GM18867 (cell line): ENCODE data around the gene CELA3B.
"Not testable (repeated sequence)": the region's sequence is repeated elsewhere in the genome, so short reads cannot be mapped to it uniquely, and the experiment has no call there.

Experiments used
- ATAC-seq: cut with Tn5 transposase; IDR thresholded peaks from one replicate; pipeline ENCODE4 v1.9.1; 2021; ENCODE audit warnings: mild to moderate bottlenecking, moderate library complexity; ENCODE audit not compliant: unreplicated experiment

CELA3B gene, protein sequence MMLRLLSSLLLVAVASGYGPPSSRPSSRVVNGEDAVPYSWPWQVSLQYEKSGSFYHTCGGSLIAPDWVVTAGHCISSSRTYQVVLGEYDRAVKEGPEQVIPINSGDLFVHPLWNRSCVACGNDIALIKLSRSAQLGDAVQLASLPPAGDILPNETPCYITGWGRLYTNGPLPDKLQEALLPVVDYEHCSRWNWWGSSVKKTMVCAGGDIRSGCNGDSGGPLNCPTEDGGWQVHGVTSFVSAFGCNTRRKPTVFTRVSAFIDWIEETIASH

DNA sequence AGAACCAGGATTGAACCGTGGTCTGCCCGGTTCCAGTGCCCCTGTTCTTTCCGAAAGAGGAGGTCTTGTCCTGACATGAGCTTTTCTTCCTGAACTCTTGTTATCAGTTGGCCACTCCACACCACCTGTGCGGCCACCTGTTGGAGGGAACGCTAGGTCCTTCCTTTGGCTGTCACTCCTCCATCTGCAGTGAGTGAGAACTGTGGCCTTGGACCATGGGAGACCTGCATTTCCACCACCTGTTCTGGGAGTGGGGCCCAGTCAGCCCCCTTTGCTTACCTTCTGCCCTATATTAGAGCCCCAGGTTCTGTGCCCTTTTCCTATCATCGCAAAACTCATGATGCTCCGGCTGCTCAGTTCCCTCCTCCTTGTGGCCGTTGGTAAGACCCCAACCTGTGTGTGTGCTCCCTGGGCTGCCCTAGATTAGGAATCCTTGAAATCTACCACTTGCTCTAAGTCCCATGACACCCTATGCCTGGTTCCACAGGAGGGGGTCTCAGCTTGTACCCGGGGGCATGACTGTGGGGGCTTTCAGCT, at the start of gene CELA3B:
Gene CELA3B (plus strand): TSS at position 320 of the 537 bp plus-strand sequence. CDS start 18 bp downstream, at position 338.
- not testable (repeated sequence) for ATAC-seq

DNA sequence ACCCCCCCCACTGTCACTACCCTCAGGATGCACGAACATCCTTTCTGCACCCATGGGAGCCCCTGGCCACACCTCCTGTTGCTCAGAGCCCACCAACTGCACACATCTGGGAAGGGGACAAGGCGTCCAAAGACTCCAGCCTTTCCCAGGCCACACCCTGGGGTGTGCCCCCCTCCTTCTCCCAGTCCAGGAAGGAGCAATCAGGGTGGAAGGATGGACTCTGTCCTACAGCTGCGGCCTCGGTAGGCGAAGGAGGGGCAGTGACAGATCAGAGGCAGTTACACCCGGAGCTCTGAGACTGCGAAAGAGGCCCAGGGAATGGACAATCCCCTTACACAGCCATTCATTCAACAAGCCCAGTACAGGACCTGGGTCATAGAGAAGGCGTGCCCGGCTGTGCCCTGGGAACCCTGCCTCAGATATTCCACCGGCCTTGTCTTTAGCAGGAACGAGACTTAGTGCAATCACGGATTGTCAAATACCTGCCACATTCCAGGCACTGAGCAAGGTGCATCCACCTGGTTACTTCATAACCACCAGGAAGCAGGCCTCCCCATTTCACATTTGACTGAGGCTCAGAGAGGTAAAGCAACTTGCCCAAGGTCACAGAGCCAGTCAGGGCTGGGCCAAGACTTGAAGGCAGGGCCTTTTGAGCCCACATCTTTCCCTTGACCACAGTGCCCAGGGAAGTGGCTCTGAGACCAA, 49.1 kb upstream of the CELA3B start:
- ATAC-seq: no peak

DNA sequence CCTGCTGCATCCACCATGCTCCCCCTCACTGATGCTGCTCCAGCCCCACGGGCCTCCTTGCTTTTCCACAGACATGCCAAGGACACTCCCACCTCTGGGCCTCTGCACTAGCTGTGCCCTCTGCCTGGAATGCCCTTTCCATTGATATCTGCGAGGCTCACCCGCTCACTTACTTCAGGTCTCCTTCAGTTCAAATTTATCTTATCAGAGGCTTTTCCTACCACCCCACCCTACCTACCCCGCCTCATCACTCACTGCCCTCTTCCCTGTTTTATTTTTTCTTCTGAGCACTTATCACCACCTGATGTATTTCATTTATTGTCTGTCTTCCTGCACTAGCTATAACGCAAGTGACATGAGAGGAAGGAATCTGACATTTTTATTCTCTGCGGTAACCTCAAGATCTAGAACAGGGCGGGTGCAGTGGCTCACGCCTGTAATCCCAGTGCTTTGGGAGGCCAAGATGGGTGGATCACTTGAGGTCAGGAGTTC, 46.7 kb upstream of the CELA3B start:
- no peak for ATAC-seq

DNA sequence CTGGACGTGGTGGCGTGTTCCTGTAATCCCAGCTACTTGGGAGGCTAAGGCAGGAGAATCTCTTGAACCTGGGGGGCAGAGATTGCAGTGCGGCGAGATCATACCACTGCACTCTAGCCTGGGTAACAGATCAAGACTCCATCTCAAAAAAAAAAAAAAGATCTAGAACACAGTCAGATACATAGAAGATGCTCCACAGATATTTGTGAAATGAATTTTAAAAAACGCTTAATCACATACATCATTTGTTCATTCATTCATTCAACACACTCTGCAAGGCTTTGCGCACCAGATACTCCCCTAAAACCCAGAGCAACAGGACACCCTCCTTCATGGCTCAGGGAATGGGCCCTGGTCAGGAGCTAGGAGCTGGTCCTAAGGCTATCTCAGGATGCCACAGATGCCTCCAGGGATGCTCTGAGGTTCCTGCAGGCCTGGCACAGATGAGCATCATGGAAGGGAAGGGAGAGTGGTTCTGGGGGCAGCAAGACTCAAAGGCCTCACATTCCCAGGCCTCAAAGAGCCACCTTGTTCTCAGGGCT, 46.1 kb upstream of the CELA3B start:
- no peak for ATAC-seq

DNA sequence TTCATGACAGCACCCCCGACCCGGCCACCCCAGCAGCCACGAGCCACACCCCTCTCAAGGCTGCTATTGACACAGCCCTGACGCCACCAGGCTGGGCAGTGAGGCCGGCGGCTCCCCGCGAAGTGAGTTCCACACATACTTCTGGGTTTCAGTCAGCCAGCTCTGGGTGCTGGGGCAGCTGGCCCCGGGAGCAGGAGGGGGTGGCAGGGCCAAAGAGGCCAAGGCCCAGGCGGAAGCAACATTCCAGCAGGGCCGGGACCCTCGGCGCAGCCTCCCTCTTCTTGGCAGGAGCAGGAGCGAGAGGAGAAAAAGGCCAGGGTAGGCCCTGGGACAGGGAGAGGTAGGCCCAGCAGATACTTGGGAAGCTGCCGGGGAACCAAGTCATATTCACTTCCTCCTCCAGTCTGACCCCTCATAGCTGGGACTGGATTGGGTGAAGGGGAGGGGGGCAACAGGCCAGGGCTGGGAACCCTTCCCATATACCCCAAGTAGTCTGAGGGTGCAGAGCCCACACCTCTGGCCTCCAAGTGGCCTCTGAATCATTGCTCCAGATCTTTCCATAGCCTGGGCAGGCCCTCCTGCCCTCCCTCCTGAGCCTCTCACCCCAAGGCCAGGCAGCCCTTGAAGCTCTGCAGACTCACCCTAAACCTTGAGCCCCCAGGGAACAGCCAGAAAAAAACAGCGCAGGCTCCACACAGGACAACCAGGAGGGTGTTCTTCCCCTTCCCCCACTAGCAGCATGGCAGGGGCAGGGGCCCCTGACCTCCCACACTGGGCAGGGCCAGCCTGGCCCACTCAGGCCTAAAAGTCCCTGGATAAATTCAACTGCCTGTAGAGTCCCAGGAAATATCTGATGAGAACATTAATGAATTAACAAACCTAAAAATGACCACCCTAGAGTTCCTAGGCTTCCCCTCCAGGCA, 45.4 kb upstream of the CELA3B start:
- no peak for ATAC-seq

DNA sequence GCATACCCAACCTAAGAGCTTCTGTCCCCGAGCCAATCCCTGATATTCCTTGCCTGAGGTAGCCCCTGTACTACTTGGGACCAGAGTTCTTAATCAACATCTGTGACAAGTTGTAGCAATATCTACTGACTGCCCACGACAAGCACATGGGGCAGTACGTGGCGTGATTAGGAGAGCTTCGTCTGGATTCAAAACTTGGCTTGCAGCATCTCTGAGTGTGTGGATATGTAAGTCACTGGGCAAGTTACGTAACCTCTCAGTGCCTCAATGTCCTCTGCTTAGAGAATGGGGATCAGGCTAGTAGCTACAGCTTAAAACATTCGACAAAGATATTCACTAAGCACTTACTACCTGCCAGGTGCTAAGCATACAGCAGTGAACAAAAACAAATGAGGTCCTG, 44.7 kb upstream of the CELA3B start:
- no peak for ATAC-seq

DNA sequence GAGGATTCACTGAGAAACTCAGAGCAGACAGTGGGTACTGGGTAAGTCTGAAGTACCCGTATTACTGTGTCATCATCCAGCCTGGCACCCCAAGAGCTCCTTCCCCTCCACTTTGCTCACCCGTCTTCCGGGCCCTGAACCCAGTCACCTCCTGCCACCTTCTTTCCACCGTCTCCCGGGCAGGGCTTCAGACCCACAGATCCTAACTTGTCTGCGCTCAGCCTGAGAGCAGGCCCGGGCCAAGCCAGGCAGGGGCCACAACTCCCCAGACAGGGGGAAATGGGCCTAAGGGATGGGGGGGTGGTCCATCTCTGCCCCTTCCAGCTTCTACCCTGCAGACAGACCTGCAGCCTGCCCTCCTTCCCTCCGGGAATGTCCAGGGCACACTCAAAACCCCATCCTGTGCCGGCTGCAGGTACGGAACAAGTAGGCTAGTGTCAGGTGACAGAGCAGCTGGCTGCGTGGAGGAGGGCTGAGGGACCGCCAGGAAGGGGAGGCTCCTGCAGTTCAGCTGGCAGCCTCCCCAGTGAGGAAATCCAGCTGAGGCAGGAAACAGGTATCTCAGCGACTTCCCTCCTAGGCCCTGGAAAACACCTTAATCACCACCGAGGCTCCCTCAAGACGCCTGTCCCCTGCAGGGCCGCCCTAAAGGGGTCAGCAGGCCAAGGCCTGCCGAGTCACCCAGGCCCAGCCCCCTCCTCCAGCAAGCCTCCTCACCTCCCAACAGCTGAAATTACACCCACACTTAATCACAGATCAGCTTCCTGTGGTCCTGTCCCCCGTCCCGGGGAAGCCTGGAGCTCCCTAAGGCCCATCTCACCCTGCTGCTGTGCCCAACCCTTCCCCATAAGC, 43.2 kb upstream of the CELA3B start:
- ATAC-seq: no peak

DNA sequence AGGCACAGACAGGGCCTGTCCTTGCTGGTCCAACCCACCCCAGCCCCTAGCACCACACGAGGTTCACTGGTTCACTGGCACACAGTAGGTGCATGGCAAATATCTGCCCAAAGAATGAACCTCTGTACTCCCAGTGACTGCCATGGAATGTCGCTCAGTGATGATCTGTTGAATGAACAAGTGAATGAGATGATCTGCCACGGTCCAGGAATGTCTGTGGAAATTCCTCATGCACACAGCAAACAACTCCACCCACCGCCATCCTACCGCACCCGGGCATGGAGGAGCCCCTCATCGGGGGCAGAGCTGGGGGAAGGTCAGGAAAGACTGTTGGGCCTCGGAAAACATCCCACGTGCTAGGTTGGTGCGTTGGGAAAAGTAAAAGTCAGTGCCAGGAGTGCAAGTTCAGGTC, 41.4 kb upstream of the CELA3B start:
- ATAC-seq: no peak

DNA sequence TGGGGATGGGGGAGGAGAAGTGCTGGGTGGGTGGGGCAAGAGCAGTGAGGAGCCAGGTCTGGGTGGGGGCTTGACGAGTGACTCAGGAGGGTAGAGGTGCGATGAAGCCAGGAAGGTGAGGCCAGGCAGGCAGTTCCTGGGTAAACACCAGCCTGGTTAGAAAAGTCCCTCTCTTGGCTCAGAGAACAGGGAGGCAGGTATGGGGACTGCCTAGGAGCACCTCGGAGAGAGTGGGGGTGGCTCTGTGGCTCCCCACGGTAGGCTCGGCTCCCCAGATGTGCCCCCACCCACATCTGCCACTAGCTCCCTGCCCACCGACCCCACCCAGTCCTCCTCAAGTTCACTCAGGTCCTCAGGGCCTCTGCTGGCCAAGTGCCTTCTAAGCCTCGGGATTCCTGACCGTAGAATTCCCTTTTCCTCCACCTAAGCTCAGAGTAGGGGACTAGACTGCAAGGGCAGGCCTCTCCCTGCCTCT, 40.9 kb upstream of the CELA3B start:
- ATAC-seq: no peak

DNA sequence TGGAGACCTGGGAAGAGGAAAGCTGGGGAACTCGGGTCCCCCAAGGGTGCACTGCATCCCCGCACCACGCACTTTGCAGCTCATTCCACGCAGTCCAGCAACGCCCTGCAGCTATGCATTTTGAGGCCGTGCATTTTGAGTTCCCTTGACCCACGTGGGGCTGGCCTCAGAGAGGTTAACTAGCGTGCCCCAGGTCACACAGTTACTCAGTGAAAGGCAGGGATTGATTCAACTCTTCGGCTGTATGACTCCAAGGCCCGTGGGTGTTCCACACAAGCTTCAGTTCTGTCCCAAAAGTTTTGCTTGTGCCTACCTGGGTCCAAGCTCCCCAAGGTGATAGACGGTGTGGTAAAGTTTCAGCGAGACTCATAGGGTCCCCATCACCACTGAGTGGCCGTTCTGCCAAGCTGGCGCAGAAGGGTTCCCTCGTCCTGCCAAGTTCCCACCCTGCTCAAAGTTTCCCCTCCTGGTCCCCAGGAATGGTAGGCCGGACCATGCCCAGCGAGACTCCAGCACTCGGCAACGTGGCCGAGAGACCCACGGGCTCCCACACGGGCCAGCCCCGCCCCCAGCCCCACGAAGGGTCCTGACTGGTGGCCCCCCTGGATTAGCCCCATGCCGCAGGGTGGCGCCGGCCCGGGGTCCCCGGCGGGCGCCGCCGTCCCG, 40.3 kb upstream of the CELA3B start:
- ATAC-seq: no peak

DNA sequence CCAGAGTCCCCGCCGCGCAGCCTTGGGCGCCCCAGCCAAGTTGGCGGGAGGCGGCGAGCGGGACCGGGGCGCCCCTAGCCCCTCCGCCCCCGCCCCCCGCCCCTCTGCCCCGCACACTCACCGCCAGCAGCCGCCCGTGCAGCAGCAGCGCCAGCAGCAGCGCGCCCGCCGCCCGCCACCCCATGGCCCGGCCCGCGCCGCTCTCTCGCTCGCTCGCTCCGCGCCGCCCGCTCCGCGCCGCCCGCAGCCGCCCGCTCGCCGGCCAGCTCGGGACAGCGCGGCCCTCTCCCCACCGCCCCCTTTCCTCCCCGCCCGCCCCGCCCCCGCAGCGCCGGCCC, 39.8 kb upstream of the CELA3B start, which contains the start of gene HSPG2:
Gene HSPG2 (minus strand): TSS at position 277 of the 338 bp plus-strand sequence. CDS start 93 bp downstream, at position 184.
- no peak for ATAC-seq

DNA sequence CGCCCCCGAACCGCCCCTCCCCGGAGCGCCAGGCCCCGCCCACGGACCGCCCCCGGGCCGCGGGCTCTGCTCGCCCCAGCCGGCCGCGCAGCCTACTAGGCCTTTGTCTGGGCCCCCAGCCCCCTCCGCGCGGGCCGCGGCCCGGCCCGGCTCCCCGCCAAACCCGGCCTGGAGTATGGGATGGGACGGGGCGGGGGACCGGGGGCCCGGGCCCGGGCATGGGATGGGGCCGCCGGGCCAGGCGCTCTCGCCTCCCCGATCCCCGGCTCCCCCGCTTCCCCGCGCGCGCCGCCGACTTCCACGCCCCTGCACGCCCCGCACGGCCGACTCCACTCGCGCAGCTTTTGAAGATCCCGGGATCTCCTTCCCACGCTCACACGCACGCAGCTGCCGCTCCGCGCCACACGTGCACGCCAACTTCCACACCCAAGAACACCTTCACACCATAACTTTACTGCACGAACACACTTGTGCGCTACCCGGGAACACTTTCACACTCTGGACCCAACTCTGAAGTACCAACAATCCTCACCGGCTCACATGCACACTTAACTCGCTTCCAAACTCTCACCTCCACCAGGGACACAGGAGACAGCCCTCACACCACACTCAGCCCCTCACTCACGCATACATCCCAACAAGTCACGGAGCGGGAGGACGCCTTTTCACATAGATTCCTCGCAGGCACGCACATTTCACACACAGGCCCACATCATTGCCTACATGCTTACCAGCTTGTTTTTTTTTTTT, 39.3 kb upstream of the CELA3B start:
- no peak for ATAC-seq

DNA sequence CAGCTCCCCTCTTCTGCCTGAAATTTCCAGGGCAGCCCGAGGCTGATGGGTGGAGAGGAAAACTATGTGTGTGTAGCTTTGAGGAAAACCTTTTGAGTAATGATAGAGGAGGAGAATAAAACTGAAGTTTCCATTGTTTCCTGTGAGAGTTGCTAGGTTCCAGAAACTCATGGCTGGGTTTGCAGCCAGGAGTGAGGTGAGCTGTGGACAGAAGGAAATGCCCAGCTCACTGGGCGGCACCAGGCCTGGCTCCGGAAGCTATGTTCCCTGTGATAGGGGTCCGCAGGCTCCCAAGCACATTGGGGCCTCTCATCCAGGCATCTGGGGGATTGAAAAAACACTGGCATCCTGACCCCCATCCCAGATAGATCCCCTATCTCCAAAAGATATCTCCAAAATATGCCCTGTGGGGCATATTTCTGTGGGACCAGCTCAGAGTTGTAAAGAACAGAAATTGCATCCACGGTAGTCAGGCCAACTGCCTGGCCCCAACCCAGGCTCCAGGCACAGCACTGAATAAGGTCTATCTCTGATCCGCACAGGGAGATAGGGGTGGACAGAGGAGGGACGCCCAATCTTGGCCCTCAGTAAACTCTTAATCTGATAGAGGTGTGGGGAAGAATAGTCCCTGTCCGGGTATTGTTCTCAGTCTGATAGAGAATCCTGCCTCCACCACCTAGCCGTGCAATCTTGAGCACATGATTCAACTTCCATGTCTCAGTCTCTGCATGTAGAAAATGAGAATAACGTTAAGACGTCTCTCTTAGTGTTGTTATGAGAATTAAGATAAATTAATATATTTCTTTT, 37.9 kb upstream of the CELA3B start:
- ATAC-seq: no peak

DNA sequence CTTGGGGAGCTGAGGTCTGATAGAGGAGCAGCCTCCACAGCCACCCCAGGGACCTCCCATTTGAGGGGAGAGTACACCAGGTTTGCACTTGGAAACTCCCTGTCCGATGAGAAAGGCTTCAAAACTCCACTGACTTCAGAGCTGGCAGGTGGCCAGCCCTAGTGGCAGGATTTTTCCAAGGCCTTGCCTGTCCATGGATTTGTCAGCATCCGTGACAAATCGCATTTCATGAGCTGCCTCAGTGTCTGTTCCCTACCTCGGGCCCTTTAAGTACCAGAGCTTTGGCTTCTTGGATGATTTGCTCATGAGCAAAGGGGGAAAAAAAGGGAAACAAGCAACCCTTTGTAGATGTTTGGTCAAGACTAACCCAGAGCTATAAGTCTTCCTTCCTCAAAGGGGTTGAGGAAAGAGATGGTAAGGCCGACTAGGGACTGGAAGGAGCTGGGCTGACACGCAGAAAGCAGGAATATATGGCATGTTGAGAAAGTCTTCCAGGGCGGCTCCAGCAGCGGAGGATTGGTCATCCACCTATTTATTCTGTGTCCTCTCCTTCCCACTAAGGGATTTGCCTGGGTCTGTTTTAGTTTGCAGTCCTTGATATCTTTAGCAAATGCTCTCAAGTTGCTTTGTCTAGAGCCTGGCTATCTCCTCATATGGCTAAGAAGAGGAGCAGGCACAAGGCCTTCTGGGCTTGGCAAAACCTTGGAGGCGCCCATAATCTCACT, 37.0 kb upstream of the CELA3B start:
- no peak for ATAC-seq

DNA sequence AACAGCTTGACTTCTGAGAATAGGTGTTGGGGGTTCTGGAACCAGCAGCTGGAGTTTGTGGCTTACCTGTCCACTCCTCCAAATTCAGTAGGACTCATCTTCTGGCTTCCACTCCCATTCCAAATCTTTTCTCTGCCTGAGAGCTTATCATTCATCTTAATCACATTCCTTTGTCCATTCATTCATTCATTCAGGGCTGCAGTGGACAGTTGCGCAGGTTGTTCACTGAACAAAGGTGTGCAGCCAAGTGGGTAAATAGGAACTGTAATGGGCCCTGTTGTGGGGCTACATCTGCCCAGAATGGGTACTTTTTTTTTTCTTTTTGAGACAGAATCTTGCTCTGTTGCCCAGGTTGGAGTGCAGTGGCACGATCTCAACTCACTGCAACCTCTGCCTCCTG, 36.3 kb upstream of the CELA3B start:
- no peak for ATAC-seq

DNA sequence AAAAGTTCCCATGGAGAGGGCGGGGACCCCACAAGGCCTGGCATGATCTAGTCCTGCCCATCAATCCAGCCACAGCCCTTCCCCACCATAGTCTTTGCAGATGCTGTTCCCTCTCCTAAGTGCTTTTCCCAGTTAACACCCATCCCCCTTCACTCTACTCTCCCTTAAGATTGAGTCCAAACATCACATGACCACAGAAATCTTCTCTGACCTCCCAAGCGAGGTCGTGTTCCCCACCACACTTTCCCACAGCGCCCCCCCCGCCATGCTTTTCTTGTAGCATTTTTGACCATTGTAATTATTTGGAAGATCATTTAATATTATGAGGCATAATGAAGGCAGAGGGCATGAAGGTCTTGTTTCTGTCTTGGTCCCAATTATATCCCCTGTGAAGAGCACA, 35.5 kb upstream of the CELA3B start:
- ATAC-seq: no peak

DNA sequence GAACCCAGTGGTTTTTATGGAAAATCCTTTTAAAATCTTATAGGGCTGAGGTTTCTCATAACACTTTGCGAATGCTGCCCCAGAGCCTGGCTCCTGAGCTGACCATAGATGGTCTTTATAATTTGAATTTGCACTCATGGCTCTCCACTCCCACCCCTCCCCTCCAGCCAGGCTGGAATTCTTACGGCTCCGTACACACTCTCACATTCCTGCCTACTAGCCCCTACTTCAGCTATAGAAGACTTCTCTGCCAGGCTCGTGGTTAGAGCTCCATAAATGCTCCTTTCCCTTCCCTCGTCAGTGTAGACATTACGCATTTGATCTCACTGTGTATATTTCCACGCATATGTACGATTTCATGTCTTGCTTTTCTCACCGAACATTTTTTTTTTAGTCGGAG, 34.4 kb upstream of the CELA3B start:
- no peak for ATAC-seq
